Vagina (tissue), 2 donors: ENCODE measurements around the gene GNG2.

Experiments
- POLR2A ChIP-seq, 2 donors: fragments of 450-650 bp; IDR thresholded peaks; one replicate each; pipeline ENCODE4 v1.6.1; 2017; ENCODE audit warnings: antibody characterized with exemption in 2 of 2, mild to moderate bottlenecking in 2 of 2, moderate library complexity in 2 of 2
- POLR2AphosphoS5 ChIP-seq, 2 donors: sonication (generic); formaldehyde crosslinking; IDR thresholded peaks; one replicate each; pipeline ENCODE4 v1.9.0; 2017; ENCODE audit warnings: antibody characterized with exemption in 2 of 2, mild to moderate bottlenecking in 2 of 2, low read depth in 1 of 2; ENCODE audit not compliant: insufficient read depth in 1 of 2
- TF ChIP-seq, protein P1 (sequence below), 3 experiments: fragments of 450-650 bp in 2 of 3; fragments of 200-600 bp in 1 of 3; sonication (generic) in 1 of 3; IDR thresholded peaks; one replicate each; pipeline ENCODE4 v1.5.1; 2017 to 2019; ENCODE audit warnings: antibody characterized with exemption in 3 of 3, mild to moderate bottlenecking in 2 of 3, moderate library complexity in 2 of 3

- TF ChIP-seq, protein P1, sequence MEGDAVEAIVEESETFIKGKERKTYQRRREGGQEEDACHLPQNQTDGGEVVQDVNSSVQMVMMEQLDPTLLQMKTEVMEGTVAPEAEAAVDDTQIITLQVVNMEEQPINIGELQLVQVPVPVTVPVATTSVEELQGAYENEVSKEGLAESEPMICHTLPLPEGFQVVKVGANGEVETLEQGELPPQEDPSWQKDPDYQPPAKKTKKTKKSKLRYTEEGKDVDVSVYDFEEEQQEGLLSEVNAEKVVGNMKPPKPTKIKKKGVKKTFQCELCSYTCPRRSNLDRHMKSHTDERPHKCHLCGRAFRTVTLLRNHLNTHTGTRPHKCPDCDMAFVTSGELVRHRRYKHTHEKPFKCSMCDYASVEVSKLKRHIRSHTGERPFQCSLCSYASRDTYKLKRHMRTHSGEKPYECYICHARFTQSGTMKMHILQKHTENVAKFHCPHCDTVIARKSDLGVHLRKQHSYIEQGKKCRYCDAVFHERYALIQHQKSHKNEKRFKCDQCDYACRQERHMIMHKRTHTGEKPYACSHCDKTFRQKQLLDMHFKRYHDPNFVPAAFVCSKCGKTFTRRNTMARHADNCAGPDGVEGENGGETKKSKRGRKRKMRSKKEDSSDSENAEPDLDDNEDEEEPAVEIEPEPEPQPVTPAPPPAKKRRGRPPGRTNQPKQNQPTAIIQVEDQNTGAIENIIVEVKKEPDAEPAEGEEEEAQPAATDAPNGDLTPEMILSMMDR (IDR thresholded peaks at IDR 0.05) = no peak
- no peak for TF ChIP-seq POLR2AphosphoS5 (IDR thresholded peaks at IDR 0.05; ENCODE audit: insufficient read depth in 1 of 2, low read depth in 1 of 2)
- TF ChIP-seq POLR2A (IDR thresholded peaks at IDR 0.05) = no peak
These were observed 78.4 kb downstream of the GNG2 start for GRCh38 chr14:51938821-51939220.
